Esophagus mucosa (tissue), 1 donor: ENCODE measurements around the gene BCL6B. TPM values are rescaled to one million over a fixed set of nuclear protein-coding genes. Genes with fewer than 3 reads are reported as not detected.

Experiments used
- ATAC-seq: fragments of 200-7000 bp; cut with Tn5 transposase; one replicate; pipeline ENCODE4 v1.9.1; 2020
- total RNA-seq: library from RNA; stranded (reverse); gene quantifications from one replicate; pipeline ENCODE4 v1.2.4, GENCODE V29; 2023
- donor health status: DM: yes; HTN: yes; CAD: no.

BCL6B gene
- total RNA-seq, 1 donor from 2014 or later: 3.7 TPM

- ATAC-seq: no peak
These were observed 12.3 kb upstream of the BCL6B start for GRCh38 chr17:7010523-7010922.

DNA sequence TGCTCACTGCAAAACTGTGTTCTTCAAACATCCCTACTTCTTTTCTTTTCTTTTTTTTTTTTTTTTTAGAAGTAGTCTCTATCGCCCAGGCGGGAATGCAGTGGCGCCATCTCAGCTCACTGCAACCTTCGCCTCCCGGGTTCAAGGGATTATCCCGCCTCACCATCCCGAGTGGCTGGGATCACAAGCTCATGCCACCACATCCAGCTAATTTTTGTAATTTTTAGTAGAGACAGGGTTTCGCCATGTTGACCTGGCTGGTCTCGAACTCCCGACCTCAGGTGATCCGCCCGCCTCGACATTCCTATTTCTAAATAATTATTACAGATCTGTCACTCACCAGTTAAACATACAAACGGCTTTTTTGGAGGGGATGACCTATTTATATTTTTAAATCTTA, 11.4 kb upstream of the BCL6B start:
- no peak for ATAC-seq

- no peak for ATAC-seq
These were observed 11.0 kb upstream of the BCL6B start for GRCh38 chr17:7011942-7012254.

DNA sequence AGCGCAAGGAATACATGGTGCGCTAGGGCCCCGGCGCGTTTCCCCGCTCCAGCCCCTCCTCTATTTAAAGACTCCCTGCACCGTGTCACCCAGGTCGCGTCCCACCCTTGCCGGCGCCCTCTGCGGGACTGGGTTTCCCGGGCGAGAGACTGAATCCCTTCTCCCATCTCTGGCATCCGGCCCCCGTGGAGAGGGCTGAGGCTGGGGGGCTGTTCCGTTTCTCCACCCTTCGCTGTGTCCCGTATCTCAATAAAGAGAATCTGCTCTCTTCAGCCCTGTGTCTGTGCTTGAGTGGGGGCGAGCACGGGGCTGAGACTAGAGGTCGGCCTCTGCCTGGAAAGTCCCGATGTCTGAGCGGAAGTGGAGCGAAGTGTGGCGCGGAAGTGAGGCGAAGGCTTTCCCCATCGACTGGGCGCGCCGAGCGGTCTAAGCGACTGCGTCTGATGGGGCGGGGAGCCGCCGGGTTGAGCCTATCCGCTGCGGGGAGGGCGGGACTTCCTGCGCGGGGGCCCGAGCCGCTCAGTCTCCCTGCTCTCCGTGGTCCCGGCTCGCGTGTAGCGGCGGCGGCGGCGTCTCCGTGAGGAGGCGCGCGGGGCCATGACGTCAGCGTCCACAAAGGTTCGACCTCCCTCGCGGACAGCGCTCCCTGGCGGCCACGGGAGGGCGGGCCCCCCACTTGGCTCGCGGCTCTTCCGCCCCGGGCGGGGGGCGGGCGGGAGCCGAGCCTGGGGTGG, 8.4 kb upstream of the BCL6B start:
- ATAC-seq: peak; percentile 90

DNA sequence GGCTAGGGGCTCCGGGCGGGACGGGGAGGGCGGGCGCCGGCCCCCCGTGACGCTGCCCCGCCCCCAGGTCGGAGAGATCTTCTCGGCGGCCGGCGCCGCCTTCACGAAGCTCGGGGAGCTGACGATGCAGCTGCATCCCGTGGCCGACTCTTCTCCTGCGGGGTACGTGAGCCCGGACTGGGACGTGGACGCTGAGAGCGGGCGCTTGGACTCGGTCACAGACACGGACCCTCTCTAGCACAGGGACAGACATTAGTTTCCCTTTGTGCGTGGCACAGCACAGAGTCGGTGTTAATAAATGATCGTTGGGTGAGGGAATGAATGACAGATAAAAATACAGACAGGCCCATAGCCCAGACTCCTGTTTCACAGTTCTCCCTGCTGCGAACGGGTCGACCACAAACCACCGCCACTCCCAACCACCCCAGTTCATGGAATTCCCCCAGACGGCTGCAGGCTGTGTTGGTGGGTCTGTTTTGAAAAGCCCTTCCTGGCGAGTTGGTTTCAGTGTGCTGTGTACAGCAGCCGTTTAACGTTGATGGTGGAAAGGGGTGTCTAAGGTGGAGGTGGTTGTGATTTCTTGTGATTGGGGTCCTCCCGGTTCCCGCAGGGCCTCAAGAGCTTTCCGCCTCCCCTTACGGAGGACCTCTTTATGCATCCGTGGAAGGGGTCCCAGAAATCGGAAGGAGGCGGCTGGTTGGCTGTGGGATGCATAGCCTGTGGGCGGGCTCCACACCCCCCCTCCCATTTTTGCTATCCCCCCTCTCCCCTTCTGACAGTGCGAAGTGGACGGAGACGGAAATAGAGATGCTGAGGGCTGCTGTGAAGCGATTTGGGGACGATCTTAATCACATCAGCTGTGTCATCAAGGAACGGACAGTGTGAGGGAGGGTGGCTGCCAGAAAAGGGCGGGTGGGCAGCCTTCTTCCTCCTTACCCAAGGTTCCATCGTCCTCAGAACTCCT, 7.6 kb upstream of the BCL6B start:
- no peak for ATAC-seq

GRCh38 chr17:7016418-7016817, 6.4 kb upstream of the BCL6B start:
- ATAC-seq: no peak

GRCh38 chr17:7016886-7017826, 5.7 kb upstream of the BCL6B start:
- no peak for ATAC-seq

DNA sequence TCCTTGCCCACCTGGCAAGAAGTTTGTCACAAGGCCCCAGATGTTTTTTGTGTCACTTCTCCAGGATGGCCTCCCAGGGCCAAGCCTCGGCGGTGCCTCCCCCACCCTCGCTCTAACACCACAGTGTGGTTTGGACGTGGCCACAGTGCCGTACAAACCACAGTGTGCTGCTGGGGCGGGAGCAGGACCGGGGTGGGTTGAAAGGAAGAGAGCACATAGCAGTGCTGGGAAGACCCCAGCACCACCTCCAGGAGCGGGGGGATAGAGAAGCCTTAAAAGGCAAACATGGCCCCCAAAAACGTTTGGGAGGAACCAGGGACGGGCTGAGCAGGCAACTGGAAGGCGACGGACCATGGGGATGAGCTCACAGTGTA, 5.0 kb upstream of the BCL6B start:
- no peak for ATAC-seq

DNA sequence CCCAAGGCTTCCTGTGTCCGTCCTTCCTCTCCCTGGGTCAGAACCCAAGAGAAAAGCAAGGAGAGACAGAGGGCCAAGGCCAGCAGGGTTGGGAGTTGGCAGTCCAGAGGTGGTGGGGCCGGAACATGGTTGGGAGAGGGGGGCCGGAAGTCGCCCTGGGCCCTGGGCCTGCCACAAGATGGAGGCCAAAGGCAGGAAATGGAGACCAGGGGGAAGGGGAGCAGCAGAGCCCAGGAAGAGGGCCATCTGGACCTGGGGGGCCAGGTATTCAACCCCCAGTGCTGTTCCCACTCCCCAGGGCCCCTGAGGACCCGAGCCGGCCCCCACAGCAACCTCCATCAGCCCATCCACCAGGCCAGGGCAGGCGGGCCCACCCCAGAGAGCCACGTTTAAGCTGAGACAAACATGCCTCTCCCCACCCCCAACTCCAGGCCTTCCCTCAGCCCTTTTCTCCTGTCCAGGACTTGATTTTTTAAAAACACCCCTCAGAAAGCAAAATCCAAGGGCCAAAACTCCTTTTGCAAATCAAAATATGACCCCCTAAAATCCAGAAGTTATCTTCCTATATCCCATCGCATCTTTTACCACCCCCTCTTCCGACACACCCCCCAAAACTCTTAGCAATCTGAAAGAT, 4.4 kb upstream of the BCL6B start:
- ATAC-seq: no peak

DNA sequence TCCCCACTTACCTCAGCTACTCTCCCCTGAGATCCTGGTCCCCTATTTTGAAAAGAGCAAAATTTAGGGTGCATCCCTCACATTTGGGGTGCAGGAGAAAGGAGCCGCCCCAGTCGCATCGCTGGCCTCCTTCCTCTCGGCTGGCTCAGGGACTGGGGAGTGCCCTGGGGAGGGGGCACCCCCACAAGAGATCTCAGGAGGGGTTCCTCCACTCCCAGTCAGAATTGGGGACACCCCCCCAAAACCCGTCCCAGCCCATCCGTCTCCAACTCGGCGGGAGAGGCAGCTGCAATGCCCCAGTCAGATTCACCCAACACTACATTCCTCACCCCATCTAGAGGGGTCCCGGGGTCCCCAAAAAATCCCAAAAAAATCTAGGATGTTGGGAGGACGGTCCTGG, 3.5 kb upstream of the BCL6B start:
- ATAC-seq: no peak

- no peak for ATAC-seq
These were observed 2.9 kb upstream of the BCL6B start for GRCh38 chr17:7019839-7020519.

DNA sequence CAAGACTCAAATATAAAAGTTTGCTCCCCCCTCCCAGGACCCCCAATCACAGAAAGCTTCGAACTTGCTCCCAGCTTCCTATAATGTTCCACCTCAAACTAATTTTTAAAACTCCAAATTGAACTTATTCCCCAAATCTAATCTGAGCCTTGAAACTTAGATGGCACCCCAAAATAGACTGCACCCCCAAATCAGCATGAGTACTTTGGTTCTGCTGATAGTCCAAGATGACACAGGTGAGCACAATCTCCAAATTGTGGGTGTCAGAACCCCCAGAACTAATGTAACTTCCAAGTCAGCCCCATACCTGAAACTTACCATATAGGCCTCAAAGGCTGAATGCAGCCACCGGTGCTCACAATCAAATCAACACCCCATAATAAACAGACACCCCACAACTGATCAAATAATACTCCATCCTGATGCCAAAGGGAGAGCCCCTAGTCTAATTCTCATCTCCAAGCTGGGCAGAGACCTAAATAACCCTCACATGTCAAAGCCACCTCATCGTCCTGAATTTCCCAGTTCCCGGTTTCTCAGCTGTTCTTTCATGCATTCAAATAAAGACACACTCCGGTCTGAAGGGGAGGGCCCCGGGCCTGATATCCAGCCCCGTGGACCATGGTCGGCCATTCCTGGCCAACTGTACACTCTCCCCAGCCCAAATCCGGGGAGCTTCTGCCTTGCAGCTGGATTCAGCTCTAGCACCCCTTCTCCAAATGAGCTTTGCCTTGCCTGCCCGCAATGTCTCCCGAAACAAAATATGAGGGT, 1.8 kb upstream of the BCL6B start:
- no peak for ATAC-seq

- ATAC-seq: peak; percentile 65
These were observed 664 bp upstream of the BCL6B start for GRCh38 chr17:7021993-7022778.

GRCh38 chr17:7023576-7024401, 939 bp downstream of the BCL6B start:
- ATAC-seq: peak; percentile 80

DNA sequence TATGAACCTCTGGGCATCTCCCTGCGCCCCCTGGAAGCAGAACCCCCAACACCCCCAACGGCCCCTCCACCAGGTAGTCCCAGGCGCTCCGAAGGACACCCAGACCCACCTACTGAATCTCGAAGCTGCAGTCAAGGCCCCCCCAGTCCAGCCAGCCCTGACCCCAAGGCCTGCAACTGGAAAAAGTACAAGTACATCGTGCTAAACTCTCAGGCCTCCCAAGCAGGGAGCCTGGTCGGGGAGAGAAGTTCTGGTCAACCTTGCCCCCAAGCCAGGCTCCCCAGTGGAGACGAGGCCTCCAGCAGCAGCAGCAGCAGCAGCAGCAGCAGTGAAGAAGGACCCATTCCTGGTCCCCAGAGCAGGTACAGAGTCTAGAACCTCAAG, 1.5 kb downstream of the BCL6B start:
- ATAC-seq: no peak

DNA sequence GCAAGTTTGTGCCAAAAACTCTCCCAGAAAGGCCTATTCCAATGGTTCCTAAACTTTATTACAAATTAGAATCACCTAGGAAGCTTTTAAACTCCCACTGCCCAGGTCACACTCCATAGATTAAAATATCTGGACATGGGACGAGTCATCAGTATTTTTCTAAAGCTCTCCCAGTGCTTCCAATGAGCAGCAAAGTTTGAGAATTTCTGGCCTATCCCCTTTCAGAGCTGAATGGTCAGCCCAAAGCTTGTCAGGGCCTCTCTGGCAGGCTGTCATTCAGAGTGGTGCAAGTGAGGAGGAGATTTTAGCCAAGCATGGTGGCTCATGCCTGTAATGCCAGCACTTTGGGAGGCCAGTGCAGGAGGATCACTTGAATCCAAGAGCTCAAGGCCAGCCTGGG, 2.4 kb downstream of the BCL6B start:
- ATAC-seq: no peak

DNA sequence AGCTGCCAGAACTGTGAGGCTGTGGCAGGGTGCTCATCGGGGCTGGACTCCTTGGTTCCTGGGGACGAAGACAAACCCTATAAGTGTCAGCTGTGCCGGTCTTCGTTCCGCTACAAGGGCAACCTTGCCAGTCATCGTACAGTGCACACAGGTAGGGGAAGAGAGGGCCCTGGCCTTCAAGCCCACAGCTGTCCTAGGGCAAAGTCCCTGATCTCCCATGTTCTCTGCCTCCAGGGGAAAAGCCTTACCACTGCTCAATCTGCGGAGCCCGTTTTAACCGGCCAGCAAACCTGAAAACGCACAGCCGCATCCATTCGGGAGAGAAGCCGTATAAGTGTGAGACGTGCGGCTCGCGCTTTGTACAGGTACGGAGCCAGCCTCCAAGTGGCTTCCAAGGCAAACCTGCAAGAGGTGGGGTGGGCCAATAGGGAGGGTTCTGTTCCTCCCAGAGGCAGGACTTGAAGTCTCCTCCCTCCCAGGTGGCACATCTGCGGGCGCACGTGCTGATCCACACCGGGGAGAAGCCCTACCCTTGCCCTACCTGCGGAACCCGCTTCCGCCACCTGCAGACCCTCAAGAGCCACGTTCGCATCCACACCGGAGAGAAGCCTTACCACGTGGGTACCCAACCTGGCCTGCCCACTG, 3.7 kb downstream of the BCL6B start:
- no peak for ATAC-seq

DNA sequence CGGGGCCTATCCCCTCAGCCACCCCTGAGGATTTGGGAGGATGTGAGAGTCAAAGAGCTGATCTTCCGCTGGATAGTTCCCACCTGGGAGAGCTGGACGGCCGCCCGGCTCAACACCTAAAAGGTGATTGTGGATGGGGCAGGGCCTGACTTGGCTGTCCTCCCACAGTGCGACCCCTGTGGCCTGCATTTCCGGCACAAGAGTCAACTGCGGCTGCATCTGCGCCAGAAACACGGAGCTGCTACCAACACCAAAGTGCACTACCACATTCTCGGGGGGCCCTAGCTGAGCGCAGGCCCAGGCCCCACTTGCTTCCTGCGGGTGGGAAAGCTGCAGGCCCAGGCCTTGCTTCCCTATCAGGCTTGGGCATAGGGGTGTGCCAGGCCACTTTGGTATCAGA, 4.5 kb downstream of the BCL6B start:
- ATAC-seq: no peak

DNA sequence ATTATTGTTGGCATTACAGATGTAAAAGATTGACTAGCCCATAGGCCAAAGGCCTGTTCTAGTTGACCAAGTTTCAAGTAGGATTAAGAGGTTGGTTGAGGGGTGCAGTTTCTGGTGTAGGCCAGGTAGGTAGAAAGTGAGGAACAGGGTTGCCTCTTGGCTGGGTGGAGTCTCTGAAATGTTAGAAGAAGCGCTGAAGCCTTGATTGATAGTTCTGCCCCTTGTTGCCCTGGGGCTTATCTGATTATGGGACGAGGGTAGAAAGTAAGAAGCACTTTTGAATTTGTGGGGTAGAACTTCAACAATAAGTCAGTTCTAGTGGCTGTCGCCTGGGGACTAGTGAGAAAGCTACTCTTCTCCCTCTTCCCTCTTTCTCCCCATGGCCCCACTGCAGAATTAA, 6.2 kb downstream of the BCL6B start:
- ATAC-seq: no peak
